Measurements from ENCODE around the gene GHRL.

GHRL gene

GRCh38 chr3:10292505-10293419 is at the start of gene GHRL:
TSS of gene GHRL (minus strand) at chr3:10292947. CDS start at chr3:10290180, 2,767 bp downstream.
- DNase-seq = peak; percentile 78 to 80 (median 80)

- DNase-seq = no peak
These were observed 49.2 kb upstream of the GHRL start for GRCh38 chr3:10341901-10342398.

GRCh38 chr3:10340476-10340875 is 47.7 kb upstream of the GHRL start:
- no peak for DNase-seq

GRCh38 chr3:10340046-10340445 is 47.3 kb upstream of the GHRL start:
- no peak for DNase-seq

GRCh38 chr3:10339376-10339955 is 46.7 kb upstream of the GHRL start:
- DNase-seq = no peak

GRCh38 chr3:10338591-10339353 is 46.0 kb upstream of the GHRL start:
- no peak for DNase-seq

GRCh38 chr3:10338164-10338470 is 45.4 kb upstream of the GHRL start:
- DNase-seq = no peak

GRCh38 chr3:10337323-10338163 is 44.8 kb upstream of the GHRL start:
- no peak for DNase-seq

GRCh38 chr3:10336761-10337160 is 44.0 kb upstream of the GHRL start:
- DNase-seq = no peak

GRCh38 chr3:10335871-10336622 is 43.3 kb upstream of the GHRL start:
- DNase-seq = no peak

- DNase-seq = no peak
These were observed 42.5 kb upstream of the GHRL start for GRCh38 chr3:10335190-10335738.

- DNase-seq = no peak
These were observed 41.7 kb upstream of the GHRL start for GRCh38 chr3:10334459-10334858.

- DNase-seq = no peak
These were observed 41.3 kb upstream of the GHRL start for GRCh38 chr3:10334042-10334441.

GRCh38 chr3:10333349-10333650 is 40.6 kb upstream of the GHRL start:
- no peak for DNase-seq

GRCh38 chr3:10332481-10333348 is 40.0 kb upstream of the GHRL start:
- no peak for DNase-seq

GRCh38 chr3:10331320-10331719 is 38.6 kb upstream of the GHRL start:
- no peak for DNase-seq

GRCh38 chr3:10330319-10330718 is 37.6 kb upstream of the GHRL start:
- DNase-seq = no peak

- no peak for DNase-seq
These were observed 36.8 kb upstream of the GHRL start for GRCh38 chr3:10329495-10330015.

GRCh38 chr3:10328460-10329071 is 35.8 kb upstream of the GHRL start:
- DNase-seq = no peak

GRCh38 chr3:10327592-10327991 is 34.8 kb upstream of the GHRL start:
- DNase-seq = no peak

Measured in suppressor macrophage treated with lipopolysaccharide for 1 hour (primary cell).